Peyer's patch (tissue), 4 donors: Measurements from ENCODE around the gene BRI3BP.

Experiments used
- POLR2A ChIP-seq, 2 donors: fragments of 450-650 bp; IDR thresholded peaks; one replicate each; pipeline ENCODE4 v1.5.1; 2017; ENCODE audit warnings: antibody characterized with exemption in 2 of 2, mild to moderate bottlenecking in 2 of 2, moderate library complexity in 2 of 2
- TF ChIP-seq, protein P1 (sequence below), 6 experiments: fragments of 450-650 bp in 4 of 6; fragments of 200-600 bp in 2 of 6; sonication (generic) in 1 of 6; IDR thresholded peaks; one replicate each; pipeline ENCODE4 v1.5.1; 2017 to 2019; ENCODE audit warnings: antibody characterized with exemption in 6 of 6, mild to moderate bottlenecking in 3 of 6, moderate library complexity in 1 of 6

DNA sequence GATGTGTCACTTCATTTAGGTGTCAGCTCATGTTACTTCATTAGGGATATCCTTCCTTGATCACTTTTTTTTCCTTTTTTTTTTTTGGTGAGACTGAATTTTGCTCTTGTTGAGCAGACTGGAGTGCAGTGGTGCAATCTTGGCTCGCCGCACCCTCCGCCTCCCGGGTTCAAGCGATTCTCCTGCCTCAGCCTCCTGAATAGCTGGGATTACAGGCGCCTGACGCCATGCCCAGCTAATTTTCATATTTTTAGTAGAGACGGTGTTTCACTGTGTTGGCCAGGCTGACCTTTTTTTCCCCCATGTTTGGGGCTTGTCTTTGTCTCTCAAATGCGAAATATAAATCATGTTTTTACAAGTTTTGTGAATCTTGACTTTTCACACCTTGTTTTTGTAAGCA lies 62.1 kb downstream of the BRI3BP start:
- TF ChIP-seq, protein P1, sequence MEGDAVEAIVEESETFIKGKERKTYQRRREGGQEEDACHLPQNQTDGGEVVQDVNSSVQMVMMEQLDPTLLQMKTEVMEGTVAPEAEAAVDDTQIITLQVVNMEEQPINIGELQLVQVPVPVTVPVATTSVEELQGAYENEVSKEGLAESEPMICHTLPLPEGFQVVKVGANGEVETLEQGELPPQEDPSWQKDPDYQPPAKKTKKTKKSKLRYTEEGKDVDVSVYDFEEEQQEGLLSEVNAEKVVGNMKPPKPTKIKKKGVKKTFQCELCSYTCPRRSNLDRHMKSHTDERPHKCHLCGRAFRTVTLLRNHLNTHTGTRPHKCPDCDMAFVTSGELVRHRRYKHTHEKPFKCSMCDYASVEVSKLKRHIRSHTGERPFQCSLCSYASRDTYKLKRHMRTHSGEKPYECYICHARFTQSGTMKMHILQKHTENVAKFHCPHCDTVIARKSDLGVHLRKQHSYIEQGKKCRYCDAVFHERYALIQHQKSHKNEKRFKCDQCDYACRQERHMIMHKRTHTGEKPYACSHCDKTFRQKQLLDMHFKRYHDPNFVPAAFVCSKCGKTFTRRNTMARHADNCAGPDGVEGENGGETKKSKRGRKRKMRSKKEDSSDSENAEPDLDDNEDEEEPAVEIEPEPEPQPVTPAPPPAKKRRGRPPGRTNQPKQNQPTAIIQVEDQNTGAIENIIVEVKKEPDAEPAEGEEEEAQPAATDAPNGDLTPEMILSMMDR (IDR thresholded peaks at IDR 0.05): no peak
- TF ChIP-seq POLR2A (IDR thresholded peaks at IDR 0.05): no peak
